GM12878 (cell line): ENCODE measurements around the gene TRMT1.

Source experiments
- ZNF24 ChIP-seq: fragments of 450-650 bp; IDR thresholded peaks from 2 replicates; pipeline ENCODE4 v1.6.1; 2017; ENCODE audit warnings: antibody characterized with exemption, mild to moderate bottlenecking
- TF ChIP-seq, protein P1 (sequence below): IDR thresholded peaks from 2 replicates; pipeline ENCODE4 v1.6.1; 2011; ENCODE audit warnings: low read depth, mild to moderate bottlenecking, low read length, moderate library complexity, borderline replicate concordance; ENCODE audit errors: extremely low read depth

GRCh38 chr19:13055213-13056051, 61.1 kb downstream of the TRMT1 start:
- TF ChIP-seq ZNF24: no peak
- TF ChIP-seq, protein P1, sequence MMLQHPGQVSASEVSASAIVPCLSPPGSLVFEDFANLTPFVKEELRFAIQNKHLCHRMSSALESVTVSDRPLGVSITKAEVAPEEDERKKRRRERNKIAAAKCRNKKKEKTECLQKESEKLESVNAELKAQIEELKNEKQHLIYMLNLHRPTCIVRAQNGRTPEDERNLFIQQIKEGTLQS: no peak
